NCI-H774 (cell line): Measurements from ENCODE around the gene ACOT8.
"Not testable (repeated sequence)": the region's sequence is repeated elsewhere in the genome, so short reads cannot be mapped to it uniquely, and the experiment has no call there.

Experiments used
- DNase-seq: peaks from one replicate; lab custom pipeline; 2025; lab: John Stamatoyannopoulos, UW

ACOT8 gene

DNA sequence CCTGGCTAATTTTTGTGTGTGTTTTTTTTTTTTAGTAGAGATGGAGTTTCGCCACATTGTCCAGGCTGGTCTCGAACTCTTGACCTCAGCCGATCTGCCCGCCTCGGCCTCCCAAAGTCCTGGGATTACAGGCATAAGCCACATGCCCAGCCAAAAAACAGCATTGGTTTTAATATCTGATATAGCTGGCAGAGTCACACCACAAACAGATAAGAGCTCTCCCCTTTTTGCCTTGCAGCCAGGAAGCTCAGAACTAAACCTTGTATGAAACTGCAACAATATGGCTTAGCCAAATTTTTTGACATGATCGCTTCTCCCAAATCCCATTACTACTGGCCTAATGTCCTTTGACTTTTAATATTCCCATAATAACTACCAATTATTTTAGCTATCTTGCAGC is 4.9 kb downstream of the ACOT8 start:
- DNase-seq, result no peak

- DNase-seq, result no peak
Measured at GRCh38 chr20:45851501-45851900, 5.7 kb downstream of the ACOT8 start.

DNA sequence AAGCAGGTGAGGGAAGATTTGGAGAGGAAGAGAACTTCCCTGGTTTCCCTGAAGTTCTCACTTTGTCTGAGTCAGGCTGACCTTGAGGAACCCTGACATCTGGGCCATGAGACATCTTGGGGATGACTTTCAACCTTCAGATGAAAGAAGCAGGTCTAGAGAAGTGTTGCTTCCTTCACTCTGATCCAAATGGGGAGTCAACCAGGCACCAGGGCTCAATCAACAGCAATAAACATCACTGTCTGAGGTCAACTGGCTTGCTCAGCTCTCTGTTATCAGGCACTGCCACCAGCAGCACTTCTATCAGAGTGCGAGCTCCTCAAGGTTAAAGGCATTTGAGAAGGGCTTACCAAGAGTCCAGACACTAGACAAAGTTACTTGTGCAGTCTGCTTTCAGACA is 6.3 kb downstream of the ACOT8 start:
- no peak for DNase-seq

DNA sequence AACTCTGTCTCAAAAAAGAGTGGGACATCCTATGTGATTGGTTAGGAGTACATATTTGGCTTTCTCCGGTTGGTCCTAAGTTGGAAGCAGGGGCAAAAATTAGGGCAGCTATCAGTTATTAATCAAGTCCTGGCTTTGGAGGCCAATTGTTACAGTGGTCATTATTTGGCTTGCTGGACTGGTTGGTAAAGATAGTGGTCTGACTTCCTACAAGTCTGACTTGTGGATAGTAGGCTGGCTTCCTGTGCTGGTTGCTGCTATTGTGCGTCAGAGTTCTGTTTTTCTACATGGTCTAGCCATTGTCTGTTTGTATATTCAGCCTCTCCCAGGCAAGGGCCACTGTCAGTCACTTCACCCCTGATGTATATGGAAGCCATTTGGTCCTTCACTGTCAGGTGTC is 7.0 kb downstream of the ACOT8 start:
- DNase-seq, result no peak

- DNase-seq, result no peak
Measured at GRCh38 chr20:45848969-45849582, 8.1 kb downstream of the ACOT8 start.

GRCh38 chr20:45848421-45848820 is 8.8 kb downstream of the ACOT8 start:
- no peak for DNase-seq

GRCh38 chr20:45845452-45845851 is 11.7 kb downstream of the ACOT8 start:
- DNase-seq, result no peak

DNA sequence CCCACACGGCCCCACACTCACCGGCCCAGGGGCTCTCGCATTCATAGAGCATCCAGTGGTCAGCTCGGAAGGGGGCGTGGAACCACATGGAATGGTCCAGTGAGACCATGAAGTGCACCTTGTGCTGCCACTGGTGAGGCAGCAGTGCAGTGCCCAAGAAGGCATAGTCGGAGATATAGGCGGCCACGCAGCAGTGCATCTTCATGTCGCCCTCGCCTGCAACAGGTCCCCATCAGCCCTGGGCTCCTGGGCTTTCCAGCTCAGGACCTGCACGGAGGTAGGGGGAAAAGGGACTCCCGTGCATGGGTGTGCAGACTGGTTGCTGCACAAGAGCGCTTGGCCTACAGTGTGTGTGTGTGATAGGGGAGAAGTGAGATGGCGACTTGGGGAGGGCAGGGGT is 13.7 kb downstream of the ACOT8 start:
- no peak for DNase-seq

GRCh38 chr20:45842169-45842812 is 14.9 kb downstream of the ACOT8 start:
- no peak for DNase-seq

- DNase-seq, result no peak
Measured at GRCh38 chr20:45841407-45842129, 15.6 kb downstream of the ACOT8 start.

- no peak for DNase-seq
Measured at GRCh38 chr20:45840700-45841198, 16.4 kb downstream of the ACOT8 start.

GRCh38 chr20:45836841-45837240 is 20.4 kb downstream of the ACOT8 start:
- no peak for DNase-seq

DNA sequence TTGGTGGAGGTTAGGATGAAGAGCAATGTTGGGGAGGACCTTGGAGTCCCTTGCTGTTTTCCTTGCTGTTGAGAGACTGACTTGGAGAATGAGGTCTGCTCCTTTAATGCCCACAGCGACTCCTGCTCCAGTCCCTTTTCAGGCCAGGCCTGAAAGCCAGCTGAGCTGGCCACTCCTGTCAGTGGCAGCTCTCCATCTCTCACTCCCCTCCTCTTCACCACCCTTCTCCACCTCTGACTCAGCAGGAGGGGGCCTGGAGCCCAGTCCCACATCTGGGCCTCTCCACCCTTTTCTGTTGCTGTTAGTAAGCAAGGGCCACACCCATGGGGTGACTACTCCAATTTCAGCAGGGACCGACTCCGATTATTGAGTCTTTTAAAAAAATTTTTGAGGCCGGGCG is 21.4 kb downstream of the ACOT8 start:
- no peak for DNase-seq

DNA sequence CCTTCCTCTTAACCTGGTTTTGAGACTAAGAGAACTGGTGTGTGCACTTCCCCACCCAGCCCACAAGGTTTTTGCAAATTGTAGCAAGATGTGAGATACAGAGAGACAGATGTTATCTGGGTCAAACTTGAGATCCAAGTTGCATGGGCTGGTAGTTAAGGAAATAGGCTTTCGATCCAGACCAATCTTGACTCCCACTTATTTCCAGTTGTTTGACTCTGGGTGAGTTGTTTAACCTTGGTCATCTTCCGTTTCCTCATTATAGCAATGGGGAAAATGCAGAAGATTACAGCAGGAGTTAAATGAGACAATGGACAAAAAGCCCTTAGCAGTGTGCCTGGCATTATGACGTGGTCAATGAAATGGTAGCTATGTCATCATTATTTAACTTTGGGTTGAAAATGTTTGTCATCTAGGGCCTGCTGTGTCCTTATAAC is 21.8 kb downstream of the ACOT8 start:
- no peak for DNase-seq

- DNase-seq, result no peak
Measured at GRCh38 chr20:45834797-45835161, 22.4 kb downstream of the ACOT8 start.

DNA sequence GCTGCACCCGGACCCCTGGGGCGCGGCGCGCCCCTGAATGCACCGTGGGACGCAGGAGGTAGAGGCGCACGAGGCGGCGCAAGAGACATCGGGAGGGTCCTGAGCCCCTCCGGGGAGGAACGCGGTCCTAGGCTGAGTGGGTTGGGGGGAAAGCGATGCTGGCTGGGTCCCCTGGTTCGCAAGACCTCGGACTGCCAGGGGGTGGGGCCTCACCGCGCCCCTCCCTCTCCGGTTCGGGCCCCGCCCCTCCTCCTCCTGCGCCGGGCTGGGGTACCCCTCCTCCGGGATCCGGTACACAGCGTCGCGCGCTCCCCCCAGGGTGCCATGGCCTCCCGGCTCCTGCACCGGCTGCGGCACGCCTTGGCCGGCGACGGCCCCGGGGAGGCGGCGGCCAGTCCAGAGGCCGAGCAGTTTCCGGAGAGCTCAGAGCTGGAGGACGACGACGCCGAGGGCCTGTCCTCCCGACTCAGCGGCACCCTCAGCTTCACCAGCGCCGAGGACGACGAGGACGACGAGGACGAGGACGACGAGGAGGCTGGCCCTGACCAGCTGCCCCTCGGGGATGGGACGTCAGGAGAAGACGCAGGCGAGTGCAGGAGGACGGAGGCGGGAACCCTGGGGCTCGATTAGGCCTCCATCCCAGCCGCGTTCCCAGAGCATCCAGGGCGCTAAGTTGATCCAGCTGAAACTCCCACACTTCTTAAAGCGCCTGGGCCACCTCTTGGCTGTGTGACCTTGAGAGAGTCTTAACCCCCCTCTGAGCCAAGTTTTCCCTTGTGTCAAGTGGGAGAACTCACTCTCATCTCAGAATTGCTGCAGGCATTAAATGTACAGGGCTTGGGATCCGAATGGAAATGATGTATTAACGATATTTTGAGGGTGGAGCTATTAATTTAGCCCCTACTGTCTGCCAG is 23.1 kb downstream of the ACOT8 start:
- no peak for DNase-seq

GRCh38 chr20:45833030-45833882 is 23.9 kb downstream of the ACOT8 start, which contains the start of gene SNX21:
SNX21 (plus strand) TSS chr20:45833799; CDS start chr20:45833920, 121 bp downstream.
- DNase-seq, result peak; percentile 32

DNA sequence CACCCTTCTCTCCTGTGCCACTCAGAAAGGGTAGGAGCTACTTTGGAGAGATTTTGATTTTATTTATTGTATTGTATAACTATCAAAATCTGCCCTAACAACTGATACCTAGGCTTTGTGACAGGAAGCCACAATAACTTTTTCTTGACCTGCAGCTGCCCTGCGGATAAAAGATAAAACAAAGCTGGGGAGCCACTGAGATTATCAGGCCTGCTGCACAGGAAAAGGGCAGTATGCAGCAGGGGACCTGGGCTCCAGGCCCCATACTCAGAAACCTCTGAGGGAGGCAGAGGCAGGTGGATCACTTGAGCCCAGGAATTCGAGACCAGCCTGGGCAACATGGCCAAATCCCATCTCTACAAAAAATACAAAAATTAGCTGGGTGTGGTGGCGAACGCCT is 24.6 kb downstream of the ACOT8 start:
- DNase-seq, result no peak

DNA sequence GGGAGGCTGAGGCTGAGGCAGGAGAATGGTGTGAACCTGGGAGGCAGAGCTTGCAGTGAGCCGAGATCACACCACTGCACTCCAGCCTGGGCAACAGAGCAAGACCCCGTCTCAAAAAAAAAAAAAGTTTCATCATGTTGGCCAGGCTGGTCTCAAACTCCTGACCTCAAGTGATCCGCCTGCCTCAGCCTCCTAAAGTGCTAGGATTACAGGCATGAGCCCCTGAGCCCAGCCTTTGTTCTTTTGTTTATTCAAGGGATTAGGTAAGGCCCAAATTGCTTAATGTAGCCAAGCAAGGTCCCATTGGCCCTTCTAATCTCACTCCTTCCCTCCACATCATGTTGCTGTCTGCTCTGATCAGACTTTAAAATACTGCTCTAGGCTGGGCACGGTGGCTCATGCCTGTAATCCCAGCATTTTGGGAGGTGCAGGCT is 27.5 kb downstream of the ACOT8 start:
- DNase-seq, result not testable (repeated sequence)

DNA sequence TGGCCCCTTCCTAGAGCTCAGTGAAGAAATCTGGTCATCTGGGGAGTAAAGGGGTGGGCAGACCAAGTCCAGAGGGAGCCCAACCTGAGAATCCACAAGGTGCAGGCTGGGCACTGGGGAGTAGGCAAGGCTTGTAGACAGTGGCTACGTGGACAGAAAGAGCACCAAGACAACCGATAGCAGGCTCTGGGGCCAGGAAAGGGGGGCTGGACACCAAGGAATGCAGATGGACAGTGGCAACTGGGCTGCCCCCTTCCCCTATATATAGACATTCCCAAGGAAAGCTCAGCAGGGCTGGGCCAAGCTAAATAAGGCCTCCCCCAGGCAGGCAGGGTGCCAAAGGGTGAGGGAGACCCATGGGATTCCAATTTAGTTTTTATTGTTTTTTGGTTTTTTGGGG is 28.6 kb downstream of the ACOT8 start:
- no peak for DNase-seq

DNA sequence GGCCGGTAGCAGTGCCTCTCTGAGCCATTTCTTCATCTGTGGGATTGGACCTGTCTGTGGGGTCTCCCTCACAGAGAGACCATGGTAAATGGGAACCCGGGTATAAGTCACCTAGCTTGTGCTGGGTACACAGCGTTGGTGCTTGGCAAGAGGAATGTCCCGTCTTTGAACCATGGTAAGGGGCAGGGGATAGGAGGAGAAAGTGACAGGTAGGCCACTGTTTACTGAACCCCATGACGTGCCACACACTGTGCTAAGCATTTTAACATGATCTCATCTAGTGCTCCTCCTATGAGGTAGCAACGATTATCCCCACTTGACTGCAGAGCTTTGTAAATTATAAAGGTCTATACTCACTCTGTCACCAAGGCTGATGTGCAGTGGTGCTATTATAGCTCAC is 29.5 kb downstream of the ACOT8 start:
- no peak for DNase-seq
